HepG2 (cell line): ENCODE measurements around the gene ADAM10. TPM values are rescaled to one million over a fixed set of nuclear protein-coding genes. Genes with fewer than 3 reads are reported as not detected.

ENCODE experiments used
- ATAC-seq: fragments of 200-7000 bp; cut with Tn5 transposase; 3 replicates; pipeline ENCODE4 v1.9.1; 2020; ENCODE audit warnings: mild to moderate bottlenecking, moderate library complexity
- BruUV-seq: library from RNA; stranded (reverse); fragments of 400-500 nt; replicated peaks from 2 replicates; lab custom pipeline; 2021; lab: Mats Ljungman, UMichigan
- CTCF ChIA-PET: fragments of 300-600 bp; formaldehyde crosslinking; extraction: SDS; loops from one replicate; lab custom pipeline; 2021; ENCODE audit warnings: low total read pairs, inconsistent platforms, low intra/inter-chr PET ratio; lab: Yijun Ruan, JAX
- POLR2A ChIA-PET: fragments of 350-600 bp; sonication (Branson Sonifier 250); formaldehyde crosslinking; loops from one replicate; lab custom pipeline; 2020; ENCODE audit warnings: antibody characterized with exemption, inconsistent platforms; lab: Yijun Ruan, JAX
- DNase-seq: peaks from one replicate; pipeline ENCODE4 v3.0.0-alpha.2; 2015; ENCODE audit warnings: low spot score
- FAIRE-seq: peaks from 3 replicates; lab custom pipeline; 2011; peaks lifted over from hg19 to GRCh38; lab: Jason Lieb, UNC
- H2AFZ ChIP-seq: one replicate; pipeline ENCODE4 v1.6.1; 2011; ENCODE audit warnings: low read length, inconsistent platforms
- H3K27ac ChIP-seq: fragments of 300-600 bp; 3 replicates; pipeline ENCODE4 v1.8.0; 2011; ENCODE audit warnings: mixed run types, mild to moderate bottlenecking, mixed read lengths, low read length, inconsistent platforms; ENCODE audit not compliant: insufficient read depth; ENCODE audit errors: extremely low read length
- H3K27me3 ChIP-seq, 2 experiments: fragments of 200-600 bp in 1 of 2; 2 replicates in 1 of 2; 3 replicates in 1 of 2; pipeline versions ENCODE4 v1.6.0 to v1.8.0; 2011; ENCODE audit warnings: low read length in 2 of 2, mild to moderate bottlenecking in 2 of 2, moderate library complexity in 2 of 2, inconsistent platforms in 1 of 2; ENCODE audit not compliant: insufficient read depth in 2 of 2, control insufficient read depth in 1 of 2
- H3K36me3 ChIP-seq, 2 experiments: fragments of 200-600 bp in 1 of 2; replicated peaks in 1 of 2; 2 replicates in 1 of 2; 3 replicates in 1 of 2; pipeline versions ENCODE4 v1.5.1 to v1.8.0; 2011; ENCODE audit warnings: low read length in 2 of 2, inconsistent platforms in 1 of 2; ENCODE audit not compliant: insufficient read depth in 2 of 2, control insufficient read depth in 1 of 2
- H3K4me1 ChIP-seq: 2 replicates; pipeline ENCODE4 v1.5.1; 2012; ENCODE audit warnings: low read length, inconsistent platforms; ENCODE audit not compliant: insufficient read depth
- H3K4me2 ChIP-seq: 2 replicates; pipeline ENCODE4 v1.6.0; 2011; ENCODE audit warnings: low read depth, low read length, inconsistent platforms
- H3K4me3 ChIP-seq, 3 experiments: fragments of 200-600 bp in 1 of 3; sonication (generic), shearing (Covaris generic) in 1 of 3; replicated peaks in 1 of 3; 2 replicates each; pipeline ENCODE4 v1.5.1; 2011 to 2016; ENCODE audit warnings: low read length in 3 of 3, inconsistent platforms in 2 of 3, low read depth in 2 of 3, mild to moderate bottlenecking in 2 of 3, control low read depth in 1 of 3, mixed read lengths in 1 of 3; ENCODE audit not compliant: insufficient read depth in 1 of 3
- H3K79me2 ChIP-seq: one replicate; pipeline ENCODE4 v1.6.1; 2011; ENCODE audit warnings: low read length, inconsistent platforms; ENCODE audit not compliant: insufficient read depth
- H3K9ac ChIP-seq: 2 replicates; pipeline ENCODE4 v1.6.0; 2011; ENCODE audit warnings: mild to moderate bottlenecking, low read depth, low read length, inconsistent platforms; ENCODE audit not compliant: insufficient read depth
- H3K9me3 ChIP-seq: 2 replicates; pipeline ENCODE4 v1.5.1; 2012; ENCODE audit warnings: mild to moderate bottlenecking, low read length
- H4K20me1 ChIP-seq: 2 replicates; pipeline ENCODE4 v1.6.0; 2011; ENCODE audit warnings: inconsistent platforms, mild to moderate bottlenecking, low read length, moderate library complexity; ENCODE audit not compliant: insufficient read depth
- CEBPB ChIP-seq: IDR thresholded peaks from 2 replicates; pipeline ENCODE4 v1.6.1; 2011; ENCODE audit warnings: low read depth, low read length, improper control_type of control experiment, borderline replicate concordance
- SNAI1 ChIP-seq: sonication (generic); formaldehyde crosslinking; IDR thresholded peaks from 2 replicates; pipeline ENCODE4 v1.5.0; 2020; ENCODE audit warnings: mild to moderate bottlenecking, missing genetic modification reagents, borderline replicate concordance
- STAT5B ChIP-seq: sonication (generic); formaldehyde crosslinking; IDR thresholded peaks from 2 replicates; pipeline ENCODE4 v1.4.0; 2020; ENCODE audit warnings: missing genetic modification reagents
- ZNF788 ChIP-seq: sonication (generic); formaldehyde crosslinking; IDR thresholded peaks from 2 replicates; pipeline ENCODE4 v1.5.0; 2020; ENCODE audit warnings: mild to moderate bottlenecking, missing genetic modification reagents, borderline replicate concordance
- WGBS: methylation state at CpG from one replicate; pipeline ENCODE4 v1.1.6; 2017; ENCODE audit warnings: low lambda C conversion rate; 5-methylcytosine and 5-hydroxymethylcytosine counted together
- in situ Hi-C: cut with HindIII; loops from 2 replicates; pipeline ENCODE4 v1.10.0; 2017; ENCODE audit warnings: low pct_unique_long_range_greater_than_20kb; ENCODE audit not compliant: extremely low pct_ligation_motif_present
- intact Hi-C: fragments of 100-400 bp; cut with micrococcal nuclease; formaldehyde crosslinking; loops from one replicate; pipeline ENCODE4 v1.10.0; 2022; ENCODE audit not compliant: unreplicated experiment
- polyA plus RNA-seq, 8 experiments: library from polyadenylated mRNA; depleted of rRNA in 3 of 8; stranded (reverse) in 7 of 8; unstranded in 1 of 8; fragments of >200 nt; fragmentation: Illumina TruSeq in 4 of 8; extraction: Trizol in 4 of 8; gene quantifications; 2 replicates each; pipeline versions ENCODE4 v1.2.1 to v1.2.3, GENCODE V29; 2011 to 2016; ENCODE audit warnings: low read depth in 4 of 8, missing spikeins in 1 of 8, mixed read lengths in 1 of 8; ENCODE audit not compliant: insufficient read depth in 1 of 8
- total RNA-seq, 5 experiments: library from RNA; depleted of rRNA; stranded (reverse); fragments of >200 nt; fragmentation: Illumina TruSeq; extraction: Trizol; gene quantifications; 2 replicates each; pipeline ENCODE4 v1.2.3, GENCODE V29; 2016; ENCODE audit warnings: low read depth in 1 of 5
- TF ChIP-seq, protein P1 (sequence below): sonication (generic); formaldehyde crosslinking; IDR thresholded peaks from 2 replicates; pipeline ENCODE4 v1.8.0; 2022; ENCODE audit warnings: low read depth, missing genetic modification reagents
- TF ChIP-seq, protein P2 (sequence below): sonication (generic); formaldehyde crosslinking; IDR thresholded peaks from 2 replicates; pipeline ENCODE4 v1.4.0; 2020; ENCODE audit warnings: missing genetic modification reagents, low read depth, mild to moderate bottlenecking, borderline replicate concordance

ADAM10 gene
- total and polyA plus RNA-seq, 2 of the 13 experiments (the other 11 are each of a cell fraction or from before 2014, with no cell fraction given), result 92.7 to 125 TPM

DNA sequence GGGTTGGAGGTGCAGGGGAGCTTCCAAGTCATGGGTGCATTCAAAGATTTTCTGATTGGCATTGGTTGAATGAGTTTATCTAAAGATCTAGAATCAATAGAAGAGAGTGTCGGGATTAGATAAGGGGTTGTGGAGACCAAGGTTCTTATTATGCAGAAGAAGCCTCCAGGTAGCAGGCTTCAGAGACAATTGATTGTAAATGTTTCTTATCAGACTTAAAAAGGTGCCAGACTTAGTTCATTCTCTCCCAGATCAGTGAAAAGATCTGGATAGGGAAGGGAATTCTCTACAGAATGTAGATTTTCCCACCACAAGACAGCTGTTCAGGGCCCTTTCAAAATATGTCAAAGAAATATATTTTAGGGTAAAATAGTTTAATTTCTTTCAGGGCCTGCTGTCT, 188.2 kb downstream of the ADAM10 start (continued):
- TF ChIP-seq, protein P1, sequence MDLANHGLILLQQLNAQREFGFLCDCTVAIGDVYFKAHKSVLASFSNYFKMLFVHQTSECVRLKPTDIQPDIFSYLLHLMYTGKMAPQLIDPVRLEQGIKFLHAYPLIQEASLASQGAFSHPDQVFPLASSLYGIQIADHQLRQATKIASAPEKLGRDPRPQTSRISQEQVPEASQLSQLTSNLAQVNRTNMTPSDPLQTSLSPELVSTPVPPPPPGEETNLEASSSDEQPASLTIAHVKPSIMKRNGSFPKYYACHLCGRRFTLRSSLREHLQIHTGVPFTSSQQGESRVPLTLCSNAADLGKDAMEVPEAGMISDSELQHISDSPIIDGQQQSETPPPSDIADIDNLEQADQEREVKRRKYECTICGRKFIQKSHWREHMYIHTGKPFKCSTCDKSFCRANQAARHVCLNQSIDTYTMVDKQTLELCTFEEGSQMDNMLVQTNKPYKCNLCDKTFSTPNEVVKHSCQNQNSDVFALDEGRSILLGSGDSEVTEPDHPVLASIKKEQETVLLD (CRISPR knock-in tag), result no peak
- TF ChIP-seq STAT5B (CRISPR knock-in tag) (no peak), ZNF788 (CRISPR knock-in tag) (no peak)
- TF ChIP-seq, all 625 proteins: peak for 0

DNA sequence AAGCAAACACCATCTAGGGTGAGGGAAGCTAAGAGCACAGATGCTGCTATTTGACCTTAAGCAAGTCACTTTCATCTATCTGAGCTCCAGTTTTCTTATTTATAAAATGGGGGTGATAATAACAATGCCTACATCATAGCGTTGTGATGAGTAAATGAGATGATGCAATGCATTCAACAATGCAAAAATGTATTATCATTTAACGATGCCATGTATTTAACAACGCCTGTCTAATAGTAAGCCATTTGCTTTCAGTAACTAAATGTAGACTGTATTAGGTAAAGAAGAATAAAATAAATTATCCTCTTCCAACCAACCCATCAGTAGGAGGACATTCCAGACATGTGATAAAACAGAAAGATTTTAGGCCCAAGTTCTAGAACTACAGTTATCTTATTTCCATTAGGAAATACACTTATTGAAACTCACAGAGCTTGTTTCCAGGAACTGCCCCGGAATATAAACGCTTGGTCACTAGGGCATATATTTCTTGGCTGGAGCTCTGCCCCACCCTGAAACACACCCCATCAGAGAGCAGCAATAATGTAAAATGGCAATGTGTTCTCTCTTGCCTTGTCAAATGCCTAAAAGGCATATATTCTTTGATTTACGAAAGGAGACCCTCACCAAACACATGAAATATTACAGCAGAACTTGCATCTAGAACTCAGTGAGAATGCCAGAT, 189.5 kb downstream of the ADAM10 start:
- H3K9ac ChIP-seq, result no peak overlapping the region
- ATAC-seq (no peak), DNase-seq (no peak), FAIRE-seq (no peak)
- no peaks in the 10 kb centered on the region; a peak in 1 of 5 replicates for H3K36me3 ChIP-seq
- no peak overlapping the region for H3K4me2 ChIP-seq
- H3K4me3 ChIP-seq, result no peak overlapping the region
- ChIA-PET CTCF (no interaction called here), POLR2A (no interaction called here)
- no peak overlapping the region for H2AFZ ChIP-seq
- 84% methylated on average over 6 of the region's 6 CpGs for WGBS
- no peaks in the 10 kb centered on the region for H3K9me3 ChIP-seq
- no peaks in the 10 kb centered on the region for H3K27me3 ChIP-seq
- H3K79me2 ChIP-seq, result no peaks in the 10 kb centered on the region
- no TSS peak for BruUV-seq
- no peak overlapping the region for H3K27ac ChIP-seq
- H3K4me1 ChIP-seq, result peaks cover 15% of the 10 kb centered on the region
- in situ Hi-C loops, result no loop called here
- intact Hi-C loops, result no loop called here
- TF ChIP-seq CEBPB, result peak; percentile 40
- TF ChIP-seq, protein P2, sequence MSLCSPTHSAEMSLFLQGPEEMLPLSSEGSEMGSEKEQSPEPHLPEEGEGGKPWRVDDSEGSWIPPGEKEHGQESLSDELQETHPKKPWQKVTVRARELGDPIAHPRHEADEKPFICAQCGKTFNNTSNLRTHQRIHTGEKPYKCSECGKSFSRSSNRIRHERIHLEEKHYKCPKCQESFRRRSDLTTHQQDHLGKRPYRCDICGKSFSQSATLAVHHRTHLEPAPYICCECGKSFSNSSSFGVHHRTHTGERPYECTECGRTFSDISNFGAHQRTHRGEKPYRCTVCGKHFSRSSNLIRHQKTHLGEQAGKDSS (CRISPR knock-in tag), result no peak
- TF ChIP-seq SNAI1 (CRISPR knock-in tag), result no peak
- no peaks in the 10 kb centered on the region for H4K20me1 ChIP-seq
